IPS-15b (cell line): ENCODE data around the gene CACHD1.

Experiments used
- H3K27me3 ChIP-seq: one replicate; pipeline ENCODE4 v1.6.1; 2013; ENCODE audit warnings: low read length; ENCODE audit not compliant: control insufficient read depth, insufficient read depth
- H3K36me3 ChIP-seq: one replicate; pipeline ENCODE4 v1.6.1; 2013; ENCODE audit warnings: low read length; ENCODE audit not compliant: control insufficient read depth, insufficient read depth
- H3K4me1 ChIP-seq: one replicate; pipeline ENCODE4 v1.6.1; 2013; ENCODE audit warnings: mild to moderate bottlenecking, low read length; ENCODE audit not compliant: control insufficient read depth, insufficient read depth
- H3K4me3 ChIP-seq: one replicate; pipeline ENCODE4 v1.5.1; 2013; ENCODE audit warnings: low read depth, low read length
- H3K9ac ChIP-seq: one replicate; pipeline ENCODE4 v1.6.1; 2013; ENCODE audit warnings: low read depth, mild to moderate bottlenecking, low read length
- H3K9me3 ChIP-seq: one replicate; pipeline ENCODE4 v1.6.1; 2013; ENCODE audit warnings: mild to moderate bottlenecking, low read length; ENCODE audit not compliant: control insufficient read depth, insufficient read depth

Gene CACHD1

DNA sequence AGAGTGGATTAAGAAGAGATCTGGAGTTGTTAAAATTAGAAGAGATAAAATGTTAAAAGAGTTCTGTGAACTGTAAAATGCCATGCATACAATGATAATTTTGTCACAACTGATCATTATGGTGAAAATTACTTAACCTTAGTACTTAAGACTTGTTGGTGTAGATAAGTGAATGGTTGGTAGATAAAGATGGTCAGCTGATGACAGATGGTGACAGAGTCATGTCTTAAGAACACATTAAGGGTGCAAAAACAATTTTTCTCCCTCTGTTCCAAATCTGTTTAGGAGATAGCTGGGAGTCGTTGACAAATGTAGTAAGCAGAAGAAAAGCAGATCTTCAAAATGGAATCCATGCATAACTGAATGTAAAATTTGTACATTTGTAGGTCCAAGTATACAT, 18.5 kb upstream of the CACHD1 start:
- Histone ChIP-seq H3K9me3 (no peaks in the 10 kb centered on the region), H3K4me3 (no peak overlapping the region), H3K27me3 (no peaks in the 10 kb centered on the region), H3K4me1 (no peaks in the 10 kb centered on the region), H3K36me3 (no peaks in the 10 kb centered on the region), H3K9ac (no peak overlapping the region)

DNA sequence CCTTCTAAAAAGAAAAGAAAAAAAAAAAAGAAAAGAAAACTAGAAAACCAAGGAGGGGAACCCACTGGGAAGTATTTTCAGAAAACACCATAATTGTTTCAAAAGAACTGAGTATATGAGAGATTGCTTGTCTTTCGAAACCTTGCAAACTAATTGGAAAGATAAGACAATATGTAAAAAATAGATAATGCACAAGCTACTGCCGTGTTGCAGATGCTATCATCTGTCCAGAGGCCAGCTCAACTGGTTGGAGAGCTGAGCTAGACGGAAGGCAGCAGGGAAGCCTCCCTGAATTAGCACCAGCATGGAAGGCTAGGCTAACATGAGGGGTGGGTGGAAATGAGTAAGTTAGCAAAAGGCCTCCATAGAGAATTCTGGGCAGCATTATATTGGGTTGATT, 16.2 kb upstream of the CACHD1 start:
- H3K9me3 ChIP-seq, result no peaks in the 10 kb centered on the region
- no peaks in the 10 kb centered on the region for H3K36me3 ChIP-seq
- H3K27me3 ChIP-seq, result no peaks in the 10 kb centered on the region
- no peak overlapping the region for H3K4me3 ChIP-seq
- no peaks in the 10 kb centered on the region for H3K4me1 ChIP-seq
- H3K9ac ChIP-seq, result no peak overlapping the region

DNA sequence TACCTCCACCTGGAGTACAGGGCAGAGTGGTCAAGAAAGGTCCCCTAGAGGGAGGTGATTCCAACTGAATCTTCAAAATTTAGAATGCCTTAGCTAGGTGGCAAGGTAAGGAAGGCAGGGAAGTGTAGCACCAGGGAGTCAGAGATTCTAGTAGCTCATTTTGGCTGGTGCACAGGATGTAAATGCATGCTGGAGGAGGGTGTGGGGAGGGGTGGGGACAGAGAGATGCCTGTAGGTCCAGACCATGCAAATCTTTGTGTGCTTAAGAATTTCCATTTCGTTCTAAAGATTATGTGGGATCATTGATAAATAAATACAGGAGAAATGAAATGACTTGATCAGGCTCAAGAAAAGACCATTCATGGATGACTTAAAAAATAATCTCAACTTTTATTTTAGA, 11.0 kb upstream of the CACHD1 start:
- no peaks in the 10 kb centered on the region for H3K9me3 ChIP-seq
- H3K9ac ChIP-seq, result no peak overlapping the region
- no peaks in the 10 kb centered on the region for H3K4me1 ChIP-seq
- H3K27me3 ChIP-seq, result no peaks in the 10 kb centered on the region
- H3K36me3 ChIP-seq, result no peaks in the 10 kb centered on the region
- no peak overlapping the region for H3K4me3 ChIP-seq

DNA sequence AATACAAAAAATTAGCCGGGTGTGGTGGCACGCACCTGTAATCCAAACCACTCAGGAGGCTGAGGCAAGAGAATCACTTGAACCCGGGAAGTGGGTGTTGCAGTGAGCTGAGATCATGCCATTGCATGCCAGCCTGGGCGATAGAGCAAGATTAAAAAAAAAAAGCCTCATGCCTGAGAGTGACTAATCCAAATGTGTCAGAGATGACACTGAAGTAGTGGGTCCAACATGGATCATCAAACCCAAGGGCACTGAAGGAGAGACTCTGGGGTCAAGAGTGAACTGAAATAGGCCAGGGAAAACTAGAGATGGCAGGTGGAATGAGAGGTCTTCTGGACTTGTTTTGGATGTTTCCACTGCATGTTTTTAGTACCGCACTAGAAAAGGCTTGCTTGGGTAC, 10.2 kb upstream of the CACHD1 start:
- H3K9ac ChIP-seq, result no peak overlapping the region

DNA sequence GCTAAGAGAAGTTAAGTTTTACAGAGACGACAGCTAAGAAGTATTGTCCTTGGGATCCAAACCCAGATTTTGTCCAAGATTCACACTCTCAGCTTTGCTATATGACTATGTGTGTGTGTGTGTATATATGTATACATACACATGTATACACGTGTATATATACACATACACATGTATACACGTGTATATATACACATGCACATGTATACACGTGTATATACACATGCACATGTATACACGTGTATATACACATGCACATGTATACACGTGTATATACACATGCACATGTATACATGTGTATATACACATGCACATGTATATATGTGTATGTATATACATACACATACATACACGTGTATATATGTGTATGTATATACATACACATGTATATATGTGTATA, 3.9 kb upstream of the CACHD1 start:
- H3K9ac ChIP-seq, result no peak overlapping the region
- no peaks in the 10 kb centered on the region for H3K9me3 ChIP-seq
- H3K4me1 ChIP-seq, result no peaks in the 10 kb centered on the region
- H3K27me3 ChIP-seq, result peaks cover 22% of the 10 kb centered on the region
- H3K36me3 ChIP-seq, result no peaks in the 10 kb centered on the region
- H3K4me3 ChIP-seq, result no peak overlapping the region

More for the DNA sequence above, 10.2 kb upstream of the CACHD1 start:
- H3K4me1 ChIP-seq, result no peaks in the 10 kb centered on the region
- no peak overlapping the region for H3K4me3 ChIP-seq
- no peaks in the 10 kb centered on the region for H3K9me3 ChIP-seq
- no peaks in the 10 kb centered on the region for H3K36me3 ChIP-seq
- no peaks in the 10 kb centered on the region for H3K27me3 ChIP-seq

DNA sequence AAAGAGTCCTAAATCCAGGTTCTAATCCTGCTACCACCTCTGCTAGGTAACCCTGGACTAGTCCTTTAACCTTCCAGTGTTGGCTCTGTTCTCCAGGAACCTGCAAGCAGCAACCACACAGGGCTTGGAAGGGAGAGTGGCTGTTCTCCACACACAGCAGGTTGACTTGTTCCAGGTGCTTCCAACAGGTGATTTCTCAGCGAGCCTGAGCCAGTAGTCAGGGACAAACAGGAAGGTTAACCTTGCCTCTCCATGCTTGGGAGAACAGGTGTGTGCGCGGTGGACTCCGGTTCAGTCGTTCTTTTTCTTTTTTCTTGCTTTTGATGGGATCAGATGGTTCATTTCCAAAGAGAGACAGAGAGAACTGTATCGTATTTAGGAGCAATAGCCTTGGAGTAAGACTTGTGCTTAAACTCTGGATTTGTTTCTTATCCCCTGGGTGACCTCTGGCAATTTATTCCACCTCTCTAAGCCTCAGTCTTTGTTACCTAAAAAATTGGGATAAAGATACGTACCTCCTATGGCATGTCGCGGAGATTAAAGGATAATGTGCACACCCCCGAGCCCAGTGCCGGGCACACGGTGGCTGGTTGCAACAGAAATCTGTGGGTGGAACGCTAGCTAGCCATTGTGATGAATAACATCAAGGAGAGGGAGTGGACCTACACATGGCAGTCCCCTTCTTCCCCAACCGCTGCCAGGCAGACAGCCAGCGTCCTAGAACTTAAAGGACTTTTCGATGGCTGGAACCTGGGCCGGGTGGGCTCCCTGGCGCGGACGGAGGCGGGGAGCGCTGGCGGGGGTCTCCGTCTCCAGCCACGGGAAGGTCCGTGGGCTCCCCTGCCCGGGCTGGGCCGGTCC, 583 bp upstream of the CACHD1 start:
- peaks cover 22% of the 10 kb centered on the region for H3K27me3 ChIP-seq
- H3K9ac ChIP-seq, result peak overlapping the region; percentile 71
- peak overlapping the region; percentile 96 for H3K4me3 ChIP-seq
- H3K9me3 ChIP-seq, result no peaks in the 10 kb centered on the region
- H3K4me1 ChIP-seq, result peaks cover 13% of the 10 kb centered on the region
- H3K36me3 ChIP-seq, result no peaks in the 10 kb centered on the region

DNA sequence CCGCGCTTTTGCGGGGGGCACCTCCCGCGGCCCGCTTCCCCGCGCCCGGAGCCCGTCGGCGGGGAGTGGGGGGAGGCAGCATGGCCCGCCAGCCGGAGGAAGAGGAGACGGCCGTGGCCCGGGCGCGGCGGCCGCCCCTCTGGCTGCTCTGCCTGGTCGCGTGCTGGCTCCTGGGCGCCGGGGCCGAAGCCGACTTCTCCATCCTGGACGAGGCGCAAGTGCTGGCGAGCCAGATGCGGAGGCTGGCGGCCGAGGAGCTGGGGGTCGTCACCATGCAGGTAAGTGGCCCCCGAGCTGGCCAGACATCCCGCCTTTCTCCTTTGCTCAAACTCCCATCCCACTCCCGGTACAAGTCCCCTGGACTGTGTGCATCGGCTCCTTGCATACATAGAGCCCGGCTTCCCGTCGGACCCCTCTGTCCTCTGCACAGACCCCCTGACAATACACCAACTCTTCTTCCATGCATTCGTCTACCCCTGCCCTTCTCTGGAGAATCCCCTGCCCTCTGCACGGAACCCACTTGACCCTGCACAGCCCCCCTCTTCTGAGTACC, 812 bp downstream of the CACHD1 start:
- H3K9me3 ChIP-seq, result no peaks in the 10 kb centered on the region
- peak overlapping the region; percentile 96 for H3K4me3 ChIP-seq
- H3K27me3 ChIP-seq, result peaks cover 22% of the 10 kb centered on the region
- no peaks in the 10 kb centered on the region for H3K36me3 ChIP-seq
- peaks cover 22% of the 10 kb centered on the region for H3K4me1 ChIP-seq
- H3K9ac ChIP-seq, result peak overlapping the region; percentile 88

DNA sequence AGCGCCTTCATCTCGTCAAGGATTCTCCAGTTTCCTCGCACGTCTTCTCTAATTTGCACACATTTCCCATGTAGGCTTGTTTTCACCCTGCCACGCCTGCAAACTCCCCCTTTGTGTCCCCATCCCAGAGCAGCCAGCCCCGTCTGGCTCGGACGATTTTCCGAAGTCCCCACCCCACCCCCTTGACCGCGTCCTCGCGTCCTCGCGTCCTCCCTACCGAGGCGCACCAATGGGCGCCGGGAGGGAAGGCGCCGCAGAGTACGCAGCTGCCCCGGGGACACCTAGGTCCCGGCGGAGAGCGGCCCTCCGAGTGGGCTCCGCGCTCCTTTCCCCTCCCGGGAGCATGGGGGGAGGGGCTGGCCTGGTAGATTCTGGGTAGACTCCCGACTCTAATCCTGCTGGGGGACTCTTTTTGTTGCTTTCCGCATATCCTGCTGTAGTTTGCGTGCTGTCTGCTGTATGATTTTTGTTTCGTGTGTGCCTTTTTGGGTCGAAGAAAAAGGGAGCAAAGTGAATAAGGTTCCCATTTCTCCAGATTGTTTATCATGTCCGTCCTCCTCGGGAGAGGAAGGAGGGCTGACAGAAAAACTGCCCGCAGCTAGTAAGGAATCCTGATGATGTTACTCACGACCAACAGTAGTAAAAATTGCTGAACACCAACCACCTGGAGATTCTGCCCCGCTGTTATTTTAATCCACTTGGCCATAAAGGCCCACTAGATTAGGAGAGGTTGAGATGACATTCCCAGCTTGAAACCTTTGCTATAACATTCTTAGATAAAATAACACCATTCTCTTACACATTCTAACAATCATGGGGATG, 1.5 kb downstream of the CACHD1 start:
- H3K27me3 ChIP-seq, result peaks cover 22% of the 10 kb centered on the region
- peaks cover 27% of the 10 kb centered on the region for H3K4me1 ChIP-seq
- H3K9ac ChIP-seq, result peak overlapping the region; percentile 88
- peak overlapping the region; percentile 96 for H3K4me3 ChIP-seq
- H3K36me3 ChIP-seq, result no peaks in the 10 kb centered on the region
- H3K9me3 ChIP-seq, result no peaks in the 10 kb centered on the region

DNA sequence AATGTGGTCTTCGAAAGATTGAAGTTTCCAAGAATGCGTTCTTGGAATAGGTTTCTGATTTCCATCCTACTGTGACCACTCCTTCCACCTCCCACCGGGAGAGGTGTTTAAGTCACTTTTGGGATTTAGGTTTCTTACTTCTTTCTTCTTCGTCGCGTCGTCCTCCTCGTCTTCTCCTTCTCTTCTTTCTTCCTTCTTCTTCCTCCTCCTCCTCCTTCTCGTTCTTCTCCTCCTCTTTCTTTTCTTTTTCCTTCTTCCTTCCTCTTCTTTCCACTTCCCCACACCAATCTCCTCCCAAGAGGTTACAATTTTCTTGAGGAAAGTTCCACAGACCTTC, 2.1 kb downstream of the CACHD1 start:
- H3K27me3 ChIP-seq, result peaks cover 22% of the 10 kb centered on the region
- peak overlapping the region; percentile 88 for H3K9ac ChIP-seq
- no peaks in the 10 kb centered on the region for H3K9me3 ChIP-seq
- peaks cover 33% of the 10 kb centered on the region for H3K4me1 ChIP-seq
- no peaks in the 10 kb centered on the region for H3K36me3 ChIP-seq
- H3K4me3 ChIP-seq, result peak overlapping the region; percentile 96

DNA sequence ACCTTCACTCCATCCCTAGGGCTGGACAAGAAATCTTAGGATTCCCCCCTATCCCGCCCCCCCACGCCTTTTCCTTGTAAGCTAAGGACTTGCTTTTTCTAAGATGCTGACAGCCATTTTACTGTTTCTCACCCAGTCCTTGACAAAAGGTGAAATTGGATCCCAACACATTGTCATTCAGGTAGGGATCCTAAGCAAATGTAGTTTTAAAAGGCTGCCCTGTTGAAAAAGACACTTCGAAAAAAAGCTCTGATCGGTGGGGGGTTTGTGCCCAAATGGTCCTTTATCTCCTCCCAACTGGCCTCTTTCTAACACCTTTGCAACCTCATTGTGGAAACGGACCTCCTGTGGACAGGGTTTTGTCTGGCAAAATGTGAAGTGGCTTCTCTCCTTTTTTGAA, 2.9 kb downstream of the CACHD1 start:
- Histone ChIP-seq H3K4me1 (peaks cover 33% of the 10 kb centered on the region), H3K9ac (no peak overlapping the region), H3K9me3 (no peaks in the 10 kb centered on the region), H3K36me3 (no peaks in the 10 kb centered on the region), H3K4me3 (peak overlapping the region; percentile 96), H3K27me3 (peaks cover 18% of the 10 kb centered on the region)

DNA sequence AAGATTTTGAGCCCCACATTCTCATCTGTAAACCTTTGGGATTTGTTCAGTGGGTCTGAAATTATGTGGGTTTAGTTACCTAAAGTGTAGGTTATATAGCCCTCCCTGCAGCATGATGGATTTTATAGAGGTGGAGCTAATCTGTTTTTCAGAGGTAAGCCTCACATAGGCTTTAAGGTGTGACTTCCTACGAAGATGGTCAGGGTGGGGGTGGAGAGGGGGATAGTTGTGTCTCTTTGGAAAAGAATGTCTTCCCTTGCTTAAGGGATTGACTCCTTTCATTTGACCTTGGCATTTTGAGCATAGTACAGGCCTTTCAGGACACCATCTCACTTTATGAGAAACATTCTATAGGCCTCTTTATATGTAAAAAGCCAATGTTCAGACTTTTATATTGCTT, 3.4 kb downstream of the CACHD1 start:
- Histone ChIP-seq H3K9me3 (no peaks in the 10 kb centered on the region), H3K27me3 (peaks cover 12% of the 10 kb centered on the region), H3K4me1 (peaks cover 33% of the 10 kb centered on the region), H3K9ac (no peak overlapping the region), H3K4me3 (peak overlapping the region; percentile 60), H3K36me3 (no peaks in the 10 kb centered on the region)
